Mesodermal cell (in vitro differentiated cells): ENCODE measurements around the gene RHOXF2. TPM values are rescaled to one million over a fixed set of nuclear protein-coding genes. Genes with fewer than 3 reads are reported as not detected.
"Not testable (repeated sequence)": the region's sequence is repeated elsewhere in the genome, so short reads cannot be mapped to it uniquely, and the experiment has no call there.

Experiments
- H3K27ac ChIP-seq: 2 replicates; pipeline ENCODE4 v1.7.0; 2013; ENCODE audit warnings: mild to moderate bottlenecking, low read depth, low read length, moderate library complexity; ENCODE audit not compliant: severe bottlenecking
- H3K36me3 ChIP-seq: 2 replicates; pipeline ENCODE4 v1.7.1; 2013; ENCODE audit warnings: mild to moderate bottlenecking, low read length, moderate library complexity; ENCODE audit not compliant: control insufficient read depth, insufficient read depth
- H3K4me1 ChIP-seq: one replicate; pipeline ENCODE4 v1.7.1; 2013; ENCODE audit warnings: mild to moderate bottlenecking, low read length; ENCODE audit not compliant: insufficient read depth, control insufficient read depth, poor library complexity, severe bottlenecking
- H3K4me3 ChIP-seq: 2 replicates; pipeline ENCODE4 v1.7.0; 2013; ENCODE audit warnings: low read length, control low read depth, mild to moderate bottlenecking; ENCODE audit not compliant: insufficient read depth, poor library complexity, severe bottlenecking; ENCODE audit errors: extremely low read depth
- H3K9me3 ChIP-seq: 2 replicates; pipeline ENCODE4 v1.7.1; 2013; ENCODE audit warnings: mild to moderate bottlenecking, low read length, moderate library complexity; ENCODE audit not compliant: control insufficient read depth
- WGBS, 2 experiments: methylation state at CpG; one replicate each; pipeline ENCODE4 v1.1.5; 2013; ENCODE audit warnings: missing lambda C conversion rate in 2 of 2; ENCODE audit not compliant: insufficient coverage in 2 of 2; 5-methylcytosine and 5-hydroxymethylcytosine counted together
- polyA plus RNA-seq, 2 experiments: library from polyadenylated mRNA; stranded (reverse); fragments of 50-300 nt; gene quantifications; one replicate each; pipeline ENCODE4 v1.2.3, GENCODE V29; 2013

Gene RHOXF2
- polyA plus RNA-seq (2013, experiment 1 of 2): not detected
- not detected for polyA plus RNA-seq (2013, experiment 2 of 2)

- H3K4me3 ChIP-seq, H3K36me3 ChIP-seq, H3K4me1 ChIP-seq, H3K27ac ChIP-seq, H3K9me3 ChIP-seq: not testable (repeated sequence)
- no CpG with 5 or more reads among the region's 15 CpGs for WGBS, 2 experiments
Observed at GRCh38 chrX:120158313-120158712, at the start of gene RHOXF2. TSS of gene RHOXF2 (plus strand) at chrX:120158613. CDS start at chrX:120158751, 138 bp downstream.

GRCh38 chrX:120109378-120109777, 49.0 kb upstream of the RHOXF2 start:
- Histone ChIP-seq H3K36me3 (no peaks in the 10 kb centered on the region), H3K4me1 (no peaks in the 10 kb centered on the region), H3K27ac (no peak overlapping the region), H3K9me3 (no peaks in the 10 kb centered on the region), H3K4me3 (no peak overlapping the region)
- no CpG with 5 or more reads among the region's 1 CpG for WGBS, 2 experiments

- H3K9me3 ChIP-seq: no peaks in the 10 kb centered on the region
- no peaks in the 10 kb centered on the region for H3K4me1 ChIP-seq
- no peak overlapping the region for H3K4me3 ChIP-seq
- H3K27ac ChIP-seq: no peak overlapping the region
- H3K36me3 ChIP-seq: no peaks in the 10 kb centered on the region
Observed at GRCh38 chrX:120111611-120112010, 46.8 kb upstream of the RHOXF2 start.

GRCh38 chrX:120115438-120115963, 42.9 kb upstream of the RHOXF2 start, which contains the start of gene RHOXF1:
TSS of gene RHOXF1 (minus strand) at chrX:120115913. CDS start at chrX:120115862, 51 bp downstream.
- WGBS, 2 experiments: 96 to 98% methylated on average over 13 to 18 of the region's 35 CpGs
- no peaks in the 10 kb centered on the region for H3K36me3 ChIP-seq
- no peaks in the 10 kb centered on the region for H3K9me3 ChIP-seq
- H3K27ac ChIP-seq: no peak within 1 kb of the TSS
- no peaks in the 10 kb centered on the region for H3K4me1 ChIP-seq
- no peak within 1 kb of the TSS for H3K4me3 ChIP-seq

- H3K9me3 ChIP-seq: no peaks in the 10 kb centered on the region
- 93 to 94% methylated on average over 9 to 10 of the region's 12 CpGs for WGBS, 2 experiments
- no peaks in the 10 kb centered on the region for H3K36me3 ChIP-seq
- H3K4me1 ChIP-seq: no peaks in the 10 kb centered on the region
- no peak overlapping the region for H3K4me3 ChIP-seq
- no peak overlapping the region for H3K27ac ChIP-seq
Observed at GRCh38 chrX:120120223-120120622, 38.2 kb upstream of the RHOXF2 start.

GRCh38 chrX:120125444-120125843, 33.0 kb upstream of the RHOXF2 start:
- Histone ChIP-seq H3K27ac (no peak overlapping the region), H3K4me3 (no peak overlapping the region), H3K9me3 (no peaks in the 10 kb centered on the region), H3K4me1 (no peaks in the 10 kb centered on the region), H3K36me3 (no peaks in the 10 kb centered on the region)
- no CpG with 5 or more reads among the region's 3 CpGs for WGBS, 2 experiments

- H3K9me3 ChIP-seq, H3K36me3 ChIP-seq, H3K27ac ChIP-seq, H3K4me1 ChIP-seq, H3K4me3 ChIP-seq: not testable (repeated sequence)
- WGBS, 2 experiments: 94 to 100% methylated on average over 1 to 2 of the region's 5 CpGs
Observed at GRCh38 chrX:120128306-120128846, 30.0 kb upstream of the RHOXF2 start.

- Histone ChIP-seq H3K27ac (no peak overlapping the region), H3K4me1 (no peaks in the 10 kb centered on the region), H3K9me3 (no peaks in the 10 kb centered on the region), H3K4me3 (no peak overlapping the region), H3K36me3 (no peaks in the 10 kb centered on the region)
- WGBS, 2 experiments: 60 to 92% methylated on average over 1 to 2 of the region's 6 CpGs
Observed at GRCh38 chrX:120136128-120136527, 22.3 kb upstream of the RHOXF2 start.

- H3K36me3 ChIP-seq: no peaks in the 10 kb centered on the region
- no peaks in the 10 kb centered on the region for H3K9me3 ChIP-seq
- WGBS, 2 experiments: 40 to 60% methylated on average over 1 to 2 of the region's 3 CpGs
- no peak overlapping the region for H3K27ac ChIP-seq
- no peak overlapping the region for H3K4me3 ChIP-seq
- H3K4me1 ChIP-seq: no peaks in the 10 kb centered on the region
Observed at GRCh38 chrX:120136840-120137239, 21.6 kb upstream of the RHOXF2 start.

- Histone ChIP-seq H3K9me3 (no peaks in the 10 kb centered on the region), H3K4me1 (no peaks in the 10 kb centered on the region), H3K36me3 (no peaks in the 10 kb centered on the region), H3K4me3 (no peak overlapping the region), H3K27ac (no peak overlapping the region)
- 80% methylated on average over 1 of the region's 3 CpGs; no CpG with 5 or more reads in 1 of the 2 experiments for WGBS, 2 experiments
Observed at GRCh38 chrX:120137439-120137838, 21.0 kb upstream of the RHOXF2 start.

- 74% methylated on average over 4 of the region's 11 CpGs; no CpG with 5 or more reads in 1 of the 2 experiments for WGBS, 2 experiments
- H3K36me3 ChIP-seq: no peaks in the 10 kb centered on the region
- H3K4me3 ChIP-seq: no peak overlapping the region
- H3K4me1 ChIP-seq: no peaks in the 10 kb centered on the region
- no peak overlapping the region for H3K27ac ChIP-seq
- no peaks in the 10 kb centered on the region for H3K9me3 ChIP-seq
Observed at GRCh38 chrX:120140293-120140981, 18.0 kb upstream of the RHOXF2 start.
